T-cell (primary cell): ENCODE data around the gene NELL1. TPM values are rescaled to one million over a fixed set of nuclear protein-coding genes. Genes with fewer than 3 reads are reported as not detected.

ENCODE experiments used
- ATAC-seq, 4 experiments: fragments of 200-7000 bp in 3 of 4; fragments of 150-1000 bp in 1 of 4; cut with Tn5 transposase; replicated peaks in 1 of 4; 1 replicate in 3 of 4; 2 replicates in 1 of 4; pipeline ENCODE4 v1.10.0; 2021; ENCODE audit warnings: moderate library complexity in 3 of 4, mild to moderate bottlenecking in 2 of 4, moderate number of reproducible peaks in 1 of 4
- CTCF ChIA-PET, 2 donors: fragments of 300-600 bp; sonication (Branson Sonifier 250); formaldehyde crosslinking; loops; one replicate each; lab custom pipeline; 2022; ENCODE audit warnings: antibody characterized with exemption in 2 of 2; lab: Charles Lee
- POLR2A ChIA-PET, 2 donors: fragments of 300-600 bp; sonication (Branson Sonifier 250); formaldehyde crosslinking; loops; one replicate each; lab custom pipeline; 2022; ENCODE audit warnings: antibody characterized with exemption in 2 of 2; lab: Charles Lee
- DNase-seq, 35 experiments: peaks; one replicate each; pipeline versions ENCODE4 v3.0.0 to v3.0.0-alpha.2; 2013 to 2023
- H3K27ac ChIP-seq: one replicate; pipeline ENCODE4 v1.5.1; 2013; ENCODE audit warnings: low read length
- H3K27me3 ChIP-seq, 2 experiments: replicated peaks in 1 of 2; 1 replicate in 1 of 2; 2 replicates in 1 of 2; pipeline versions ENCODE4 v1.6.1 to v1.7.0; 2013; ENCODE audit warnings: low read length in 1 of 2, mixed read lengths in 1 of 2; ENCODE audit not compliant: control insufficient read depth in 2 of 2, insufficient read depth in 2 of 2; ENCODE audit errors: extremely low read depth in 1 of 2
- H3K36me3 ChIP-seq, 2 donors: 1 replicate in 1 of 2; 2 replicates in 1 of 2; pipeline versions ENCODE4 v1.6.1 to v1.7.0; 2013; ENCODE audit warnings: low read length in 1 of 2; ENCODE audit not compliant: control insufficient read depth in 2 of 2, insufficient read depth in 1 of 2; ENCODE audit errors: extremely low read depth in 1 of 2
- H3K4me1 ChIP-seq, 2 experiments: 1 replicate in 1 of 2; 2 replicates in 1 of 2; pipeline versions ENCODE4 v1.6.1 to v1.7.0; 2013; ENCODE audit warnings: low read length in 2 of 2, mixed read lengths in 1 of 2; ENCODE audit not compliant: insufficient read depth in 2 of 2, control insufficient read depth in 1 of 2; ENCODE audit errors: extremely low read depth in 1 of 2
- H3K4me3 ChIP-seq, 2 donors: 1 replicate in 1 of 2; 2 replicates in 1 of 2; pipeline versions ENCODE4 v1.5.1 to v1.7.0; 2013; ENCODE audit warnings: mild to moderate bottlenecking in 2 of 2, low read length in 1 of 2, moderate library complexity in 1 of 2; ENCODE audit not compliant: control insufficient read depth in 1 of 2; ENCODE audit errors: extremely low read depth in 1 of 2
- H3K9me3 ChIP-seq: 2 replicates; pipeline ENCODE4 v1.7.0; 2013
- H3K27ac Mint-ChIP-seq, 2 donors: one replicate each; pipeline ENCODE4 v1.8.0; 2020 to 2021; ENCODE audit warnings: mild to moderate bottlenecking in 2 of 2, mixed read lengths in 2 of 2
- H3K27me3 Mint-ChIP-seq, 2 donors: one replicate each; pipeline ENCODE4 v1.8.0; 2021 to 2022; ENCODE audit warnings: mixed read lengths in 2 of 2
- H3K36me3 Mint-ChIP-seq: one replicate; pipeline ENCODE4 v1.8.0; 2021; ENCODE audit warnings: mixed read lengths
- H3K4me1 Mint-ChIP-seq, 3 donors: one replicate each; pipeline ENCODE4 v1.8.0; 2020 to 2022; ENCODE audit warnings: mixed read lengths in 3 of 3, mild to moderate bottlenecking in 1 of 3
- H3K4me3 Mint-ChIP-seq, 3 donors: one replicate each; pipeline ENCODE4 v1.8.0; 2020 to 2022; ENCODE audit warnings: mild to moderate bottlenecking in 3 of 3, mixed read lengths in 3 of 3, moderate library complexity in 3 of 3
- H3K9me3 Mint-ChIP-seq, 3 donors: one replicate each; pipeline ENCODE4 v1.8.0; 2020 to 2022; ENCODE audit warnings: mixed read lengths in 3 of 3
- WGBS: methylation state at CpG from one replicate; pipeline ENCODE4 v1.1.5; 2013; ENCODE audit warnings: missing lambda C conversion rate; ENCODE audit not compliant: insufficient coverage; 5-methylcytosine and 5-hydroxymethylcytosine counted together
- total RNA-seq, 35 experiments: library from RNA in 6 of 35; stranded (reverse) in 6 of 35; fragments of 120-200 nt in 1 of 35; gene quantifications; one replicate each; pipeline versions ENCODE4 v1.2.1 to v1.2.4 and lab custom pipeline; 2013 to 2026

The NELL1 gene
- total RNA-seq, 5 donors from 2014 or later (not counting 1 experiment from before 2014, with no cell fraction given) = not detected

GRCh38 chr11:20670932-20671403 lies 1.6 kb downstream of the NELL1 start:
- Histone ChIP-seq H3K4me1 (peaks cover 0 to 8% of the 10 kb centered on the region in 2 experiments), H3K9me3 (no peaks in the 10 kb centered on the region), H3K27ac (no peak overlapping the region), H3K27me3 (peaks cover 22 to 37% of the 10 kb centered on the region in 2 experiments), H3K36me3 (no peaks in the 10 kb centered on the region), H3K4me3 (no peak overlapping the region)
- 18% methylated on average over 11 of the region's 21 CpGs for WGBS
- peaks cover 12 to 18% (median 12%) of the 10 kb centered on the region in 3 donors for H3K4me1 Mint-ChIP-seq
- ATAC-seq (no peak), DNase-seq (no peak)
- peak overlapping the region in 1 of 2 donors; percentile 53 for H3K27ac Mint-ChIP-seq
- CTCF ChIA-PET = no interaction called here
- H3K4me3 Mint-ChIP-seq = no peak overlapping the region
- POLR2A ChIA-PET = no interaction called here
- H3K9me3 Mint-ChIP-seq = no peaks in the 10 kb centered on the region
- no peaks in the 10 kb centered on the region for H3K36me3 Mint-ChIP-seq
- peaks cover 68 to 72% of the 10 kb centered on the region in 2 donors for H3K27me3 Mint-ChIP-seq

- peaks cover 0 to 8% of the 10 kb centered on the region in 2 experiments for H3K4me1 ChIP-seq
- POLR2A ChIA-PET = no interaction called here
- DNase-seq (no peak), ATAC-seq (no peak)
- CTCF ChIA-PET = no interaction called here
- peaks cover 63 to 69% of the 10 kb centered on the region in 2 donors for H3K27me3 Mint-ChIP-seq
- no peak overlapping the region for H3K4me3 ChIP-seq
- no peak overlapping the region for H3K4me3 Mint-ChIP-seq
- WGBS = 50% methylated on average over 1 of the region's 6 CpGs
- peaks cover 19 to 34% of the 10 kb centered on the region in 2 experiments for H3K27me3 ChIP-seq
- no peak overlapping the region for H3K27ac ChIP-seq
- H3K9me3 Mint-ChIP-seq = no peaks in the 10 kb centered on the region
- no peaks in the 10 kb centered on the region for H3K9me3 ChIP-seq
- H3K27ac Mint-ChIP-seq = no peak overlapping the region
- peaks cover 12 to 18% (median 12%) of the 10 kb centered on the region in 3 donors for H3K4me1 Mint-ChIP-seq
- no peaks in the 10 kb centered on the region for H3K36me3 ChIP-seq
- no peaks in the 10 kb centered on the region for H3K36me3 Mint-ChIP-seq
Observed at GRCh38 chr11:20671856-20672546, 2.6 kb downstream of the NELL1 start.

DNA sequence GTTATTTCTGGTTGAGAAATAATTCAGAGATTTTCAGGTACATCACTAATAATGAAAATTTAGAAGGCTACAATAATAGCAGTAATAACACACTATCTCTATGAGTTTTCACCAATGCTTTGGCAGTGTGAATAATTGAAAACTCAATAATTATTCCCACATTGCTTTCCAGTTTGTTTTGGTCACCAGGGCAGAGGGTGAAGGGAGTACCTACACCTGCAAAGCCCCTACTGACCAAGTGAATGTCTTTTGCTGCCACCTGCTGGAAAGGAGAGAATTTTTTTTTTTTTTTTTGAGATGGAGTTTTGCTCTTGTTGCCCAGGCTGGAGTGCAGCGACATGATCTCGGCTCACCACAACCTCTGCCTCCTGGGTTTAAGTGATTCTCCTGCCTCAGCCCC lies 3.2 kb downstream of the NELL1 start:
- Histone ChIP-seq H3K4me1 (peaks cover 0 to 8% of the 10 kb centered on the region in 2 experiments), H3K36me3 (no peaks in the 10 kb centered on the region), H3K9me3 (no peaks in the 10 kb centered on the region), H3K27me3 (peaks cover 17 to 34% of the 10 kb centered on the region in 2 experiments), H3K4me3 (no peak overlapping the region), H3K27ac (no peak overlapping the region)
- H3K4me3 Mint-ChIP-seq = no peak overlapping the region
- H3K27me3 Mint-ChIP-seq = peaks cover 57 to 63% of the 10 kb centered on the region in 2 donors
- no peaks in the 10 kb centered on the region for H3K9me3 Mint-ChIP-seq
- no peaks in the 10 kb centered on the region for H3K36me3 Mint-ChIP-seq
- no peak for ATAC-seq
- CTCF ChIA-PET = no interaction called here
- H3K27ac Mint-ChIP-seq = no peak overlapping the region
- POLR2A ChIA-PET = no interaction called here
- no CpG with 5 or more reads among the region's 2 CpGs for WGBS
- peaks cover 12 to 18% (median 12%) of the 10 kb centered on the region in 3 donors for H3K4me1 Mint-ChIP-seq
- no peak for DNase-seq

- no peaks in the 10 kb centered on the region for H3K9me3 ChIP-seq
- H3K36me3 ChIP-seq = no peaks in the 10 kb centered on the region
- no peak for ATAC-seq
- Mint-ChIP-seq H3K27me3 (peaks cover 23 to 41% of the 10 kb centered on the region in 2 donors), H3K9me3 (no peaks in the 10 kb centered on the region), H3K36me3 (no peaks in the 10 kb centered on the region), H3K4me1 (no peaks in the 10 kb centered on the region), H3K27ac (no peak overlapping the region), H3K4me3 (no peak overlapping the region)
- no CpG with 5 or more reads among the region's 2 CpGs for WGBS
- no peaks in the 10 kb centered on the region for H3K4me1 ChIP-seq
- DNase-seq = no peak
- H3K4me3 ChIP-seq = no peak overlapping the region
- no peak overlapping the region for H3K27ac ChIP-seq
- H3K27me3 ChIP-seq = peaks cover 5 to 6% of the 10 kb centered on the region in 2 experiments
- ChIA-PET POLR2A (no interaction called here), CTCF (no interaction called here)
Observed at GRCh38 chr11:20676658-20677057, 7.3 kb downstream of the NELL1 start.

DNA sequence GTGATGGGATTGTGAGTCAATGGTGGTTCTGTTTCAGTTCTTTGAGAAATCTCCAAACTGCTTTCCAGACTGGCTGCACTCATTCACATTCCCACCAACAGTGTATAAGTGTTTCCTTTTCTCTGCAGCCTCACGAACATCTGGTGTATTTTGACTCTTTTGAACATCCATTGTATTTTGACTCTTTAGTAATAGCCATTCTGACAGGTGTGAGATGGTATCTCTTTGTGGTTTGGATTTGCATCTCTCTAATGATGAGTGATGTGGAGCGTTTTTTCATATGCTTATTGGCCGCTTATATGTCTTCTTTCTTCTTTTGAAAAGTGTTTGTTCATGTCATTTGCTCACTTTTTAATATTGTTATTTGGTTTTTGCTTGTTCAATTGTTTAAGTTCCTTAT lies 19.4 kb downstream of the NELL1 start:
- no peak overlapping the region for H3K4me3 ChIP-seq
- no peaks in the 10 kb centered on the region for H3K4me1 ChIP-seq
- H3K27ac ChIP-seq = no peak overlapping the region
- Mint-ChIP-seq H3K4me3 (no peak overlapping the region), H3K27ac (no peak overlapping the region), H3K27me3 (no peaks in the 10 kb centered on the region), H3K9me3 (peaks cover 0 to 5% (median 5%) of the 10 kb centered on the region in 3 donors), H3K36me3 (no peaks in the 10 kb centered on the region), H3K4me1 (no peaks in the 10 kb centered on the region)
- CTCF ChIA-PET = no interaction called here
- no peaks in the 10 kb centered on the region for H3K36me3 ChIP-seq
- no peaks in the 10 kb centered on the region for H3K9me3 ChIP-seq
- DNase-seq (no peak), ATAC-seq (no peak)
- H3K27me3 ChIP-seq = no peaks in the 10 kb centered on the region
- POLR2A ChIA-PET = no interaction called here
- WGBS = 70% methylated on average over 2 of the region's 3 CpGs

DNA sequence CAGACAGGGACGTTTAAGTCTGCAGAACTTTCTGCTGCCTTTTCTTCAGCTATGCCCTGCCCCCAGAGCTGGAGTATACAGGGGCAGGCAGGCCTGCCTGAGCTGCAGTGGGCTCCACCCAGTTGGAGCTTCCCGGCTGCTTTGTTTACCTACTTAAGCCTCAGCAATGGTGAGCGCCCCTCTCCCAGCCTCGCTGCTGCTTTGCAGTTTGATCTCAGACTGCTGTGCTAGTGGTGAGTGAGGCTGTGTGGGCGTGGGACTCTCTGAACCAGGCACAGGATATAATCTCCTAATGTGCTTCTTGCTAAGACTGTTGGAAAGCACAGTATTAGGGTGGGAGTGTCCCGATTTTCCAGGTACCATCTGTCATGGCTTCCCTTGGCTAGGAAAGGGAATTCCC lies 38.5 kb downstream of the NELL1 start:
- WGBS = 63% methylated on average over 4 of the region's 6 CpGs
- H3K4me3 ChIP-seq = no peak overlapping the region
- Mint-ChIP-seq H3K36me3 (no peaks in the 10 kb centered on the region), H3K4me1 (no peaks in the 10 kb centered on the region), H3K27me3 (peaks cover 0 to 1% of the 10 kb centered on the region in 2 donors), H3K9me3 (peaks cover 17 to 23% (median 22%) of the 10 kb centered on the region in 3 donors), H3K4me3 (no peak overlapping the region), H3K27ac (no peak overlapping the region)
- POLR2A ChIA-PET = no interaction called here
- ATAC-seq (no peak), DNase-seq (no peak)
- no peaks in the 10 kb centered on the region for H3K9me3 ChIP-seq
- no peak overlapping the region for H3K27ac ChIP-seq
- H3K4me1 ChIP-seq = no peaks in the 10 kb centered on the region
- CTCF ChIA-PET = no interaction called here
- no peaks in the 10 kb centered on the region for H3K36me3 ChIP-seq
- H3K27me3 ChIP-seq = no peaks in the 10 kb centered on the region
